T-helper 17 cell (primary cell): ENCODE measurements around the gene SCARB1. TPM values are rescaled to one million over a fixed set of nuclear protein-coding genes. Genes with fewer than 3 reads are reported as not detected.

Experiments
- ATAC-seq: fragments of 150-1000 bp; cut with Tn5 transposase; 2 replicates; pipeline ENCODE4 v1.10.0; 2021; ENCODE audit warnings: mild to moderate bottlenecking, moderate library complexity
- DNase-seq, 3 donors: peaks; one replicate each; pipeline versions ENCODE4 v3.0.0 to v3.0.0-alpha.2; 2020 to 2021
- H3K9me3 ChIP-seq: one replicate; pipeline ENCODE4 v1.7.0; 2013; ENCODE audit warnings: low read length, mild to moderate bottlenecking; ENCODE audit not compliant: control insufficient read depth, poor library complexity, severe bottlenecking
- H3K27ac Mint-ChIP-seq: one replicate; pipeline ENCODE4 v1.8.0; 2022; ENCODE audit warnings: mild to moderate bottlenecking, moderate library complexity, mixed read lengths
- H3K27me3 Mint-ChIP-seq: one replicate; pipeline ENCODE4 v1.8.0; 2022; ENCODE audit warnings: mixed read lengths
- H3K36me3 Mint-ChIP-seq: one replicate; pipeline ENCODE4 v1.8.0; 2022; ENCODE audit warnings: low read depth, mixed read lengths
- H3K4me1 Mint-ChIP-seq: one replicate; pipeline ENCODE4 v1.8.0; 2022; ENCODE audit warnings: mild to moderate bottlenecking, mixed read lengths
- H3K4me3 Mint-ChIP-seq: one replicate; pipeline ENCODE4 v1.8.0; 2022; ENCODE audit warnings: mild to moderate bottlenecking, moderate library complexity, mixed read lengths
- total RNA-seq, 4 donors: library from RNA in 2 of 4; stranded (reverse) in 2 of 4; gene quantifications; one replicate each; pipeline ENCODE4 v1.2.3 and lab custom pipeline; 2022 to 2026

The SCARB1 gene
- total RNA-seq, 2 donors from 2014 or later, result 1.3 to 1.7 TPM

DNA sequence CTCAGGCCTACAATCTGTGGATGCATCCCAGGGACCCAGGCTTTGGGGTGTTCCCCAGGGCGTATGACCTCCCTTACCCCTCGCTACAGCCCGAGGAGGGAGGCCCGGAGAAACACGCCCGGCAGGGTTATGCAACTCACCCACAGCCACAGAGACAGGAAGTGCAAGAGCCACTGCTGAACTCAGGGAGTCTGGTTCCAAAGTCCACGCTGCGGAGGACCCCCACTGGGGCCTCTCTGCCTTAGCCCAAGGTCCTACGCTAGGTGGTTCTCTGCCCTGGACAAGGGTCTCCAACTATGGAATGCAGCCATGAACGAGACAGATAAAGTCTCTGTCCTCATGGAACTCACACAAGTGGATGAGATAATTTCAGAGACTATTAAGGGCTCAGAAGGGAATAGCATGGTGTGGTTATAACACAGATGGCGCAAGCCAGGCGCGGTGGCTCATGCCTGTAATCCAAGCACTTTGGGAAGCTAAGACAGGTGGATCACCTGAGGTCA is 11.3 kb downstream of the SCARB1 start:
- ATAC-seq, result peak; percentile 33
- Mint-ChIP-seq H3K4me3 (no peak overlapping the region), H3K27me3 (peaks cover 10% of the 10 kb centered on the region), H3K4me1 (peaks cover 18% of the 10 kb centered on the region), H3K27ac (no peak overlapping the region), H3K36me3 (peaks cover 6% of the 10 kb centered on the region)
- no peaks in the 10 kb centered on the region for H3K9me3 ChIP-seq
- DNase-seq, result no peak

- DNase-seq (no peak), ATAC-seq (no peak)
- H3K9me3 ChIP-seq, result no peaks in the 10 kb centered on the region
- H3K4me3 Mint-ChIP-seq, result no peak overlapping the region
- peaks cover 10% of the 10 kb centered on the region for H3K27me3 Mint-ChIP-seq
- peaks cover 18% of the 10 kb centered on the region for H3K4me1 Mint-ChIP-seq
- H3K36me3 Mint-ChIP-seq, result peaks cover 6% of the 10 kb centered on the region
- no peak overlapping the region for H3K27ac Mint-ChIP-seq
Measured at GRCh38 chr12:124851342-124851741, 12.3 kb downstream of the SCARB1 start.

- H3K9me3 ChIP-seq, result no peaks in the 10 kb centered on the region
- no peak for DNase-seq
- H3K27me3 Mint-ChIP-seq, result no peaks in the 10 kb centered on the region
- no peak for ATAC-seq
- H3K27ac Mint-ChIP-seq, result no peak overlapping the region
- peaks cover 12% of the 10 kb centered on the region for H3K4me1 Mint-ChIP-seq
- peaks cover 5% of the 10 kb centered on the region for H3K36me3 Mint-ChIP-seq
- H3K4me3 Mint-ChIP-seq, result no peak overlapping the region
Measured at GRCh38 chr12:124849382-124849781, 14.3 kb downstream of the SCARB1 start.

- Mint-ChIP-seq H3K4me1 (peaks cover 6% of the 10 kb centered on the region), H3K36me3 (peaks cover under 1% of the 10 kb centered on the region), H3K27me3 (no peaks in the 10 kb centered on the region), H3K4me3 (no peak overlapping the region), H3K27ac (no peak overlapping the region)
- DNase-seq (no peak), ATAC-seq (no peak)
- no peaks in the 10 kb centered on the region for H3K9me3 ChIP-seq
Measured at GRCh38 chr12:124848621-124849380, 14.9 kb downstream of the SCARB1 start.

GRCh38 chr12:124847113-124848074 is 16.3 kb downstream of the SCARB1 start:
- DNase-seq, result no peak
- no peak for ATAC-seq
- peaks cover 3% of the 10 kb centered on the region for H3K4me1 Mint-ChIP-seq
- H3K36me3 Mint-ChIP-seq, result no peaks in the 10 kb centered on the region
- H3K9me3 ChIP-seq, result no peaks in the 10 kb centered on the region
- H3K27ac Mint-ChIP-seq, result no peak overlapping the region
- H3K27me3 Mint-ChIP-seq, result peaks cover 4% of the 10 kb centered on the region
- no peak overlapping the region for H3K4me3 Mint-ChIP-seq

DNA sequence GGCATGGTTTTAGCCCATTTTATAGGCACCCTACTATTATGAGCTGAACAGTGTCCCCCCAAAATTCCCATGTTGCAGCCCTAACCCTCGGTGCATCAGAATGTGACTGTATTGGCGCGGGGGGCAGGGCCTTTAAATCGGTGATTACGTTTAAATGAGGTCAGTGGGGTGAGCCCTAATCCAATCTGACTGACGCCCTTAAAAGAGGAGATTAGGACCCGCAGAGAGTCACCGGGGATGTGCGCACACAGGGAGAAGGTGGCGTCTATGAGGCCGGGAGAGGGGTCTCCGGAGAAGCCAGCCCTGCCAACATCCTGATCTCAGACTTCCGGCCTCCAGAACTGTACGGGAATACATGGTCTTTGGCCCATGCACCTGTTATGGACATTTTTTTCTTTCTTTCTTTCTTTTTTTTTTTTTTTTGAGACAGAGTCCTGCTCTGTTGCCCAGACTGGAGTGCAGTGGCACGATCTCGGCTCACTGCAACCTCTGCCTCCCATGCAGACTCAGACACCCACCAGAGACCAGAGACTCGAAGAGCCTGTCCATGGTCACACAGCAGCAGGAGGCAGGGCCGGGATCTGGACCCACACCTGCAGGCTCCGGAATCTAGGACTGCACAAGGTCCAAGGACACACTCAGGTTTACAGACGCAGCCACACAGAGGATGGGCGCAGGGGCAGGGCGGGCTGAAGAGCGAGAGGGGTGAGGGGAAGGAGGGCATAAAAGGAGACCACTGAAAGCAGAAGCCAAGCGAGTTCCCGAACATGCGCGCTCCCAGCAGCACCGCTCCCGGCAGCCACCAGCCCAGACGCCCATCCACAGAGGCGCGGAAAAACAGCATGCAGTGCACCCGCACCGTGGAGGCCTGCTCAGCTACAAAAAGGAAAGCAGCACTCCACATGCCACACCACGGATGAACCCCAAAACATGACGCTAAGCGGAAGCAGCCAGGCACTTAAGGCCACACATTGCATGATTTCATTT is 19.0 kb downstream of the SCARB1 start:
- no peaks in the 10 kb centered on the region for H3K36me3 Mint-ChIP-seq
- peaks cover 4% of the 10 kb centered on the region for H3K27me3 Mint-ChIP-seq
- H3K4me1 Mint-ChIP-seq, result no peaks in the 10 kb centered on the region
- H3K4me3 Mint-ChIP-seq, result no peak overlapping the region
- no peaks in the 10 kb centered on the region for H3K9me3 ChIP-seq
- ATAC-seq (no peak), DNase-seq (no peak)
- no peak overlapping the region for H3K27ac Mint-ChIP-seq

- DNase-seq, result no peak
- no peaks in the 10 kb centered on the region for H3K9me3 ChIP-seq
- no peak overlapping the region for H3K4me3 Mint-ChIP-seq
- no peaks in the 10 kb centered on the region for H3K4me1 Mint-ChIP-seq
- H3K27me3 Mint-ChIP-seq, result peaks cover 4% of the 10 kb centered on the region
- no peak overlapping the region for H3K27ac Mint-ChIP-seq
- ATAC-seq, result no peak
- H3K36me3 Mint-ChIP-seq, result no peaks in the 10 kb centered on the region
Measured at GRCh38 chr12:124842800-124843510, 20.7 kb downstream of the SCARB1 start.

GRCh38 chr12:124842073-124842749 is 21.5 kb downstream of the SCARB1 start:
- H3K27me3 Mint-ChIP-seq, result peaks cover 4% of the 10 kb centered on the region
- H3K27ac Mint-ChIP-seq, result no peak overlapping the region
- ATAC-seq, result no peak
- H3K9me3 ChIP-seq, result no peaks in the 10 kb centered on the region
- no peaks in the 10 kb centered on the region for H3K36me3 Mint-ChIP-seq
- H3K4me1 Mint-ChIP-seq, result peaks cover under 1% of the 10 kb centered on the region
- no peak overlapping the region for H3K4me3 Mint-ChIP-seq
- no peak for DNase-seq

GRCh38 chr12:124841558-124841945 is 22.1 kb downstream of the SCARB1 start:
- ATAC-seq, result no peak
- peaks cover 4% of the 10 kb centered on the region for H3K4me1 Mint-ChIP-seq
- no peaks in the 10 kb centered on the region for H3K36me3 Mint-ChIP-seq
- H3K4me3 Mint-ChIP-seq, result no peak overlapping the region
- H3K27me3 Mint-ChIP-seq, result peaks cover 4% of the 10 kb centered on the region
- no peaks in the 10 kb centered on the region for H3K9me3 ChIP-seq
- DNase-seq, result no peak
- H3K27ac Mint-ChIP-seq, result no peak overlapping the region

GRCh38 chr12:124837958-124838803 is 25.5 kb downstream of the SCARB1 start:
- Mint-ChIP-seq H3K27ac (no peak overlapping the region), H3K4me1 (peaks cover 4% of the 10 kb centered on the region), H3K27me3 (peaks cover 4% of the 10 kb centered on the region), H3K36me3 (no peaks in the 10 kb centered on the region), H3K4me3 (peak overlapping the region; percentile 36)
- DNase-seq (no peak), ATAC-seq (no peak)
- no peaks in the 10 kb centered on the region for H3K9me3 ChIP-seq

DNA sequence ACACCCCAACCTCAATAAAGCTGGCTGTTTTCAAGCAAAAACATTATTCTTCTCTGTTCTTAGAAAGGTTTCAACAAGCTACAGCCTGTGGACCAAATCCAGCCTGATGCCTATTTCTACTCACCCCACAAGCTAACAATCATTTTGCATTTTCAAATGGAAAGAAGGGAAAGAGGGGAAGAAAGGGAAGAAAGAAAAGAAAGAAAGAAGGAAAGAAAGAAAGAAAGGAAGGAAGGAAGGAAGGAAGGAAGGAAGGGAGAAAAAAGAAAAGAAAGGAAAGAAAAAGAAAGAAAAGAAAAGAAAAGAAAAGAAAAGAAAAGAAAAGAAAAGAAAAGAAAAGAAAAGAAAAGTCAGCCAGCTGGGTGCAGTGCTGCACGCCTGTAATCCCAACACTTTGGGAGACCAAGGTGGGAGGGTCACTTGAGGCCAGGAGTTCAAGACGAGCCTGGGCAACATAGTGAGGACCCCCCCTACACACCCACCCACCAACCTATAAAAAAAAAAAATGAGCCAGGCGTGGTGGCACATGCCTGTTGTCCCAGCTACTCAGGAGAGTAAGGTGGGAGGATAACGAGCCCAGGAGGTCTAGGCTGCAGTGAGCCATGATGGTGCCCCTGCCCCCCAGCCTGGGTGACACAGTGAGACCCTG is 26.3 kb downstream of the SCARB1 start:
- H3K9me3 ChIP-seq, result no peaks in the 10 kb centered on the region
- ATAC-seq (no peak), DNase-seq (no peak)
- Mint-ChIP-seq H3K27me3 (no peaks in the 10 kb centered on the region), H3K27ac (no peak overlapping the region), H3K4me1 (peaks cover 4% of the 10 kb centered on the region), H3K36me3 (no peaks in the 10 kb centered on the region), H3K4me3 (no peak overlapping the region)
